Right atrium auricular region (tissue), 2 donors: ENCODE measurements around the gene CYP27A1. TPM values are rescaled to one million over a fixed set of nuclear protein-coding genes. Genes with fewer than 3 reads are reported as not detected.
"Not testable (repeated sequence)": the region's sequence is repeated elsewhere in the genome, so short reads cannot be mapped to it uniquely, and the experiment has no call there.

Experiments
- DNase-seq: peaks from one replicate; pipeline ENCODE4 v3.0.0-alpha.2; 2019; ENCODE audit warnings: low spot score
- H3K27ac ChIP-seq, 2 donors: fragments of 200-600 bp; sonication (generic); 1 replicate in 1 of 2; 2 replicates in 1 of 2; pipeline ENCODE4 v1.5.1; 2016 to 2019
- H3K27me3 ChIP-seq, 2 donors: fragments of 200-600 bp; sonication (generic); one replicate each; pipeline versions ENCODE4 v1.5.1 to v1.6.0; 2017 to 2019
- H3K36me3 ChIP-seq: fragments of 200-600 bp; sonication (generic); one replicate; pipeline ENCODE4 v1.5.1; 2016
- H3K4me1 ChIP-seq, 2 donors: fragments of 200-600 bp; sonication (generic); one replicate each; pipeline versions ENCODE4 v1.5.1 to v1.6.0; 2017 to 2019
- H3K4me3 ChIP-seq, 2 donors: fragments of 200-600 bp; sonication (generic); 1 replicate in 1 of 2; 2 replicates in 1 of 2; pipeline ENCODE4 v1.5.1; 2017 to 2019; ENCODE audit warnings: mild to moderate bottlenecking in 1 of 2, moderate library complexity in 1 of 2
- H3K9me3 ChIP-seq, 2 donors: fragments of 200-600 bp; sonication (generic); one replicate each; pipeline ENCODE4 v1.5.1; 2019
- total RNA-seq, 2 donors: library from RNA; depleted of rRNA; stranded (reverse); fragments of >200 nt; gene quantifications; one replicate each; pipeline ENCODE4 v1.1.0, GENCODE V29; 2016
- TF ChIP-seq, protein P1 (sequence below), 2 donors: fragments of 200-600 bp; sonication (generic); IDR thresholded peaks; one replicate each; pipeline ENCODE4 v1.5.1; 2019; ENCODE audit warnings: antibody characterized with exemption in 2 of 2

Gene CYP27A1
- total RNA-seq, 2 donors from 2014 or later: 17.2 to 23.4 TPM

DNA sequence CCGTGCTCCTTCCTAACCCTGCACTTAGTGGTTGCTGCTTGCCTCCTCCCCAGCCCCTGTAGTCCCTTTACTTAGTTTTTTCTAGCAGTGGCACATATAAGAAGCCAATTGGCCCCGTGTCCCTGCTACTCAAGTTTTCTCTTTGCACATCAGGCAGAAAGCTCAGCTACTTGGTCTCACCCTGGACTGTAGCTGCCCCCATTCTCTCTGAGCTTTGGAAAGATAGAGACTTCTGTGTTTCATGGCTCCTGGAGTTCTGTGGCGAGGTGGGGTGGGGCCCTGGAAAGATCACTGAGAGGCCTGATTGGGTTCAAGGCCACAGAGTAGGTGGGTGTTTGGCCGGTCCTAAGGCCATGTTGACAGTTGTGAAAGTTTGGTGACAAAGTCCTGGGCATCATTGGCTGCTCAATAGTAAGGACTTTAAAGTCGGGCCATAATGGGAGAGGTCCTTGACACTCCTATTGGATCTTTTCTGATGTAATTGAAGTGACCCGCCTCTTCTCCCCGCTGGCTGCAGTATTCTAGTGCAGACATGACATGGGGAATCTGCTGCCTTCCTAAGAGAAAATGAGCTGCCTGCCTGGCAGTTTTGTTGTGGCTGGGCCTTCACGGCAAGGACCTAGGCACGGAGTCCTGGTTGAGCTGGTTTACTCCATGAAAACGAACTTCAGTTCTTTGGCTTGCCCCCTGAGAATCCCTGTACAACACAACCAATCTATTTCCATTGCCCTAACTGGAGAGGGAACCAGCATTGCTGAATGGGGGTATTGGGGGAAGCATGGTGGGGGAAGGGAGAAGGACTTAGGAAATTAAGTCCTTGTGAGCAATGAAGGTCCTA, 26.2 kb upstream of the CYP27A1 start:
- no peaks in the 10 kb centered on the region for H3K9me3 ChIP-seq
- TF ChIP-seq, protein P1, sequence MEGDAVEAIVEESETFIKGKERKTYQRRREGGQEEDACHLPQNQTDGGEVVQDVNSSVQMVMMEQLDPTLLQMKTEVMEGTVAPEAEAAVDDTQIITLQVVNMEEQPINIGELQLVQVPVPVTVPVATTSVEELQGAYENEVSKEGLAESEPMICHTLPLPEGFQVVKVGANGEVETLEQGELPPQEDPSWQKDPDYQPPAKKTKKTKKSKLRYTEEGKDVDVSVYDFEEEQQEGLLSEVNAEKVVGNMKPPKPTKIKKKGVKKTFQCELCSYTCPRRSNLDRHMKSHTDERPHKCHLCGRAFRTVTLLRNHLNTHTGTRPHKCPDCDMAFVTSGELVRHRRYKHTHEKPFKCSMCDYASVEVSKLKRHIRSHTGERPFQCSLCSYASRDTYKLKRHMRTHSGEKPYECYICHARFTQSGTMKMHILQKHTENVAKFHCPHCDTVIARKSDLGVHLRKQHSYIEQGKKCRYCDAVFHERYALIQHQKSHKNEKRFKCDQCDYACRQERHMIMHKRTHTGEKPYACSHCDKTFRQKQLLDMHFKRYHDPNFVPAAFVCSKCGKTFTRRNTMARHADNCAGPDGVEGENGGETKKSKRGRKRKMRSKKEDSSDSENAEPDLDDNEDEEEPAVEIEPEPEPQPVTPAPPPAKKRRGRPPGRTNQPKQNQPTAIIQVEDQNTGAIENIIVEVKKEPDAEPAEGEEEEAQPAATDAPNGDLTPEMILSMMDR (IDR thresholded peaks at IDR 0.05): no peak
- no peak overlapping the region for H3K27ac ChIP-seq
- no peaks in the 10 kb centered on the region for H3K4me1 ChIP-seq
- H3K36me3 ChIP-seq: peaks cover 39% of the 10 kb centered on the region
- H3K4me3 ChIP-seq: no peak overlapping the region
- DNase-seq: no peak
- H3K27me3 ChIP-seq: no peaks in the 10 kb centered on the region

DNA sequence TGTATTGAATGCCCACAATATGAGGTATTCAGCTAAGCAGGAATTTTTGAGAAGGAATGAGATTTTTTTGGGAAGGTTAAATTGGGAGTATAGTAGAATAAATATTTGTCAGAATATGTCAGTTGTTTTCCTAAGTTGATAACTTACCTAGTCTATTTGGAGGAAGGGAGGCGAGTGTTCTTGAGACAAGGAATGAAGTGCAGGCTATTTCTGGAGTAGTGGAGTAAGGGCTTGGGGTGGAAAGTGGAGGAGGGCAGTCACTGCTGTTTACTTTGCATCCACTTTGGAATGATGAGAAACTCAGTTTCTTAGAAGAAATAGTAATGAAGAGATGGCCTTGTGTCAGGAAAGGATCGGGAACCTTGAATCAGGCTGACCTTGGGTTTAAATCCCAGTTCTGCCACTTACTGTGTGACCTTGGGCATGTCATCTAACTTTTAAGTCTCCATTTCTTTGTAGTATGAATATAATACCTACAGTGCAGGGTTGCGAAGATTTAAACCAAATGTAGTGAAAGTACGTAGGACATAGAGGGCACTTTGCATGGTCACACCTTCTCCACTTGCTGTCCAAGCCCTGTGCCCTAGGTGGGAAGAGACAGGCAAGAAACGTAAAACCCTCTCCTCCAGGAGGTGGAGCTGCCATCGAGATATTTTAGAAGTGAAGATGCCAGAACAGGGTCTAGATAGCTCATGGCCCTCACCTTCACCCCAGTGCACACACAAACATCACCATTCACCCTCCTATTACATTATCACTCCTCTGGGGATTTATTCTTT, 25.2 kb upstream of the CYP27A1 start:
- no peaks in the 10 kb centered on the region for H3K9me3 ChIP-seq
- H3K27me3 ChIP-seq: no peaks in the 10 kb centered on the region
- peaks cover 35% of the 10 kb centered on the region for H3K36me3 ChIP-seq
- no peak overlapping the region for H3K4me3 ChIP-seq
- TF ChIP-seq, protein P1 (IDR thresholded peaks at IDR 0.05): no peak
- H3K4me1 ChIP-seq: no peaks in the 10 kb centered on the region
- no peak for DNase-seq
- H3K27ac ChIP-seq: no peak overlapping the region

DNA sequence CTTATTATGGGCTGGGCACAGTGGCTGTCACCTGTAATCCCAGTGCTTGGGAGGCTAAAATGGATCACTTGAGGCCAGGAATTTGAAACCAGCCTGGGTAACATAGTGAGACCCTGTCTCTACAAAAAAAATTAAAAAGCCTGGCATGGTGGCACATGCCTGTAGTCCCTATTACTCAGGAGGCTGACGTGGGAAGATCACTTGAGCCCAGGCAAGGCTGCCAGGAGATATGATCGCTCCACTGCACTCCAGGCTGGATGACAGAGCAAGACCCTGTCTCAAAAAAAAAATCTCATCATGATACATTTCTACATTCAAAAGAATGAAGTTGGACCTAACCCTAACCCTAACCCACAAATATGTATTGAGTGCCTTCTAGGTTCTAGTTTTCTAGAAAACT, 20.2 kb upstream of the CYP27A1 start:
- Histone ChIP-seq H3K27ac (no peak overlapping the region), H3K4me3 (no peak overlapping the region), H3K27me3 (no peaks in the 10 kb centered on the region), H3K36me3 (no peaks in the 10 kb centered on the region), H3K9me3 (no peaks in the 10 kb centered on the region), H3K4me1 (no peaks in the 10 kb centered on the region)
- no peak for DNase-seq
- TF ChIP-seq, protein P1 (IDR thresholded peaks at IDR 0.05): no peak

DNA sequence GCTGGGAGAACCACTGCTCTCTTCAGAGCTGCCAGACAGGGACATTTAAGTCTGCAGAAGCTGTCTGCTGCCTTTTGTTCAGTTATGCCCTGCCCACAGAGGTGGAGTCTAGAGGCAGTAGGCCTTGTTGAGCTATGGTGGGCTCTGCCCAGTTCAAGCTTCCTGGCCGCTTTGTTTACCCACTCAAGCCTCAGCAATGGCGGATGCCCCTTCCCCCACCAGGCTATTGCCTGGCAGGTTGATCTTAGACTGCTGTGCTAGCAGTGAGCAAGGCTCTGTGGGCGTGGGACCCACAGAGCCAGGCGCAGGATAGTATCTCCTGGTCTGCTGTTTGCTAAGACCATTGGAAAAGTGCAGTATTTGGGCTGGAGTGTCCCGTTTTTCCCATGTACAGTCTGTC, 9.2 kb upstream of the CYP27A1 start:
- H3K9me3 ChIP-seq, H3K4me1 ChIP-seq, DNase-seq, H3K27me3 ChIP-seq, H3K4me3 ChIP-seq, H3K27ac ChIP-seq, H3K36me3 ChIP-seq: not testable (repeated sequence)

DNA sequence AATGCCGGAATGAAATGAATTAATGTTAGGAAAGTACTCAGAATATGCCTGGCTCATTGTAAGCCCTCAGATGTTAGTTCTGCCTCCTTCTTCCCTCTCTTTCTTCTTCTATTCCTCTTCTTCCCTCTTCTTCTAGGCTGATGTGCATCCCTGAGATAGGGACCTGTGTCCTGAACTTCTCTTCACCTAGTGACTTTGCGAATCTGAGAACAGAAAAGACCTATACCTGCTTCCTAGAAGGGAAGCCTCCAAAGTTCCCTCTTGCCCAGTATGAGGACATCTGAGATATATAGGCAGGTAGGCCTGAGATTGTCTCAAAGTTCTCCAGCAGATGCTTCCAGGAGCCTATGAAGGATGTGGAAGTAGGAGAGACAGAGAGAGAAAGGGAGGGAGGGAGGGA, 8.1 kb upstream of the CYP27A1 start:
- H3K4me3 ChIP-seq: no peak overlapping the region
- no peak for DNase-seq
- no peaks in the 10 kb centered on the region for H3K4me1 ChIP-seq
- no peaks in the 10 kb centered on the region for H3K9me3 ChIP-seq
- TF ChIP-seq, protein P1 (IDR thresholded peaks at IDR 0.05): no peak
- no peaks in the 10 kb centered on the region for H3K36me3 ChIP-seq
- H3K27me3 ChIP-seq: no peaks in the 10 kb centered on the region
- no peak overlapping the region for H3K27ac ChIP-seq

DNA sequence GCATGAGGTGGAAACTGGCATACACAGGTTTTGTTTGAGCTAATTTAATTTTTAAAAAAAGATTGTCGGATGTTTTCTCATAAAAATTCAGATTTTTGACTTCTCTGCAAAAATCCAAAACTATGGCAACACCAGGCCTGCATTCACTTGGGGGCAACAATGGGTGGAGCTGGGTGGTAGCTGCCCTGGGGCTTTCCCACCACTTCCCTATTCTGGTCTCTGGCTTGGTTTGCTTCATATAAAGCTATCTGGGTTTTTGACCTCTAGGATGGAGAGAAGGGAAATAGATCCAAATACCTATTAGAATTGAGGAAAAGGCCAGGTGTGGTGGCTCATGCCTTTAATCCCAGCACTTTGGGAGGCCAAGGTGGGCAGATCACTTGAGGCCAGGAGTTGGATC, 5.5 kb upstream of the CYP27A1 start:
- H3K27ac ChIP-seq: no peak overlapping the region
- TF ChIP-seq, protein P1 (IDR thresholded peaks at IDR 0.05): no peak
- no peaks in the 10 kb centered on the region for H3K27me3 ChIP-seq
- DNase-seq: no peak
- no peak overlapping the region for H3K4me3 ChIP-seq
- no peaks in the 10 kb centered on the region for H3K36me3 ChIP-seq
- H3K9me3 ChIP-seq: no peaks in the 10 kb centered on the region
- no peaks in the 10 kb centered on the region for H3K4me1 ChIP-seq
